Measurements from ENCODE around the gene NFKBIA. TPM values are rescaled to one million over a fixed set of nuclear protein-coding genes. Genes with fewer than 3 reads are reported as not detected.
A peak's percentile ranks its signal among the peaks of the same experiment; 100 is the strongest.

The NFKBIA gene
- total RNA-seq, 1 experiment from 2014 or later: 99.4 TPM

DNA sequence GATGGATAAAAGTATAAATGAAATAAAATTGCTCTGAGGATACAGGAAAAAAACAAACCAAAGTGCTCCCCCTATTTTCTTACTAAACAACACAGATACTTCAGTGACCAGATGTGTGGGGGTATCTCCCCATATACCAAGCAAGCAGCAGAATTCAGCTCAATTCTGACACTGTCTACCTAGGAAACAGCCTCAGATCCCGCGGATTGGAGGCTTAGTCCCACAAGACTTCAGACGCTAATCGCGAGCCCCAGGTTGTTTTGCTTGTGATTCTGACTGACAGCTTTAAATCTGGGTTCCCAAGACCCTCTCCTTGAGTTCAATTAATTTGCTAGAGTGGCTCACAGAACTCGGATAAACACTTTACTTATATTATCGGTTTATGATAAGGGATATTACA is 17.3 kb downstream of the NFKBIA start:
- Histone ChIP-seq H3K4me3 (ENCODE audit: low read depth in 2 of 2, low read length in 2 of 2) (no peak overlapping the region), H3K27ac (ENCODE audit: low read length) (peak overlapping the region; percentile 29; the same call in 1 of the 2 replicates), H3K9me3 (ENCODE audit: control insufficient read depth, insufficient read depth, low read depth, low read length) (no peaks in the 10 kb centered on the region), H3K36me3 (ENCODE audit: control insufficient read depth, insufficient read depth, low read length) (no peaks in the 10 kb centered on the region), H3K27me3 (ENCODE audit: control insufficient read depth, insufficient read depth, low read length) (no peaks in the 10 kb centered on the region), H3K4me1 (ENCODE audit: control insufficient read depth, insufficient read depth, low read length) (peaks cover 20% of the 10 kb centered on the region)
- in situ Hi-C loops (cut with HindIII; ENCODE audit: low pct_unique_long_range_greater_than_20kb, low sequenced_read_pairs): no loop called here
- intact Hi-C loops (cut with micrococcal nuclease; ENCODE audit: unreplicated experiment): no loop called here
- POLR2A ChIA-PET: no interaction called here
- no peak for ATAC-seq
- no TSS peak for BruUV-seq (replicated peaks)
- no peak for DNase-seq (ENCODE audit: low read depth, low spot score)
- CTCF ChIA-PET: no interaction called here
- TF ChIP-seq, protein P1, sequence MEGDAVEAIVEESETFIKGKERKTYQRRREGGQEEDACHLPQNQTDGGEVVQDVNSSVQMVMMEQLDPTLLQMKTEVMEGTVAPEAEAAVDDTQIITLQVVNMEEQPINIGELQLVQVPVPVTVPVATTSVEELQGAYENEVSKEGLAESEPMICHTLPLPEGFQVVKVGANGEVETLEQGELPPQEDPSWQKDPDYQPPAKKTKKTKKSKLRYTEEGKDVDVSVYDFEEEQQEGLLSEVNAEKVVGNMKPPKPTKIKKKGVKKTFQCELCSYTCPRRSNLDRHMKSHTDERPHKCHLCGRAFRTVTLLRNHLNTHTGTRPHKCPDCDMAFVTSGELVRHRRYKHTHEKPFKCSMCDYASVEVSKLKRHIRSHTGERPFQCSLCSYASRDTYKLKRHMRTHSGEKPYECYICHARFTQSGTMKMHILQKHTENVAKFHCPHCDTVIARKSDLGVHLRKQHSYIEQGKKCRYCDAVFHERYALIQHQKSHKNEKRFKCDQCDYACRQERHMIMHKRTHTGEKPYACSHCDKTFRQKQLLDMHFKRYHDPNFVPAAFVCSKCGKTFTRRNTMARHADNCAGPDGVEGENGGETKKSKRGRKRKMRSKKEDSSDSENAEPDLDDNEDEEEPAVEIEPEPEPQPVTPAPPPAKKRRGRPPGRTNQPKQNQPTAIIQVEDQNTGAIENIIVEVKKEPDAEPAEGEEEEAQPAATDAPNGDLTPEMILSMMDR (IDR thresholded peaks at IDR 0.05): no peak
- no peak for TF ChIP-seq SIN3A (IDR thresholded peaks at IDR 0.05; ENCODE audit: borderline replicate concordance, insufficient read depth, low read depth, low read length)
- TF ChIP-seq POLR2AphosphoS5 (IDR thresholded peaks at IDR 0.05; ENCODE audit: low read depth, low read length): no peak
- TF ChIP-seq TCF7L2 (IDR thresholded peaks at IDR 0.05; ENCODE audit: low read depth, low read length): no peak
- TF ChIP-seq, protein P2, sequence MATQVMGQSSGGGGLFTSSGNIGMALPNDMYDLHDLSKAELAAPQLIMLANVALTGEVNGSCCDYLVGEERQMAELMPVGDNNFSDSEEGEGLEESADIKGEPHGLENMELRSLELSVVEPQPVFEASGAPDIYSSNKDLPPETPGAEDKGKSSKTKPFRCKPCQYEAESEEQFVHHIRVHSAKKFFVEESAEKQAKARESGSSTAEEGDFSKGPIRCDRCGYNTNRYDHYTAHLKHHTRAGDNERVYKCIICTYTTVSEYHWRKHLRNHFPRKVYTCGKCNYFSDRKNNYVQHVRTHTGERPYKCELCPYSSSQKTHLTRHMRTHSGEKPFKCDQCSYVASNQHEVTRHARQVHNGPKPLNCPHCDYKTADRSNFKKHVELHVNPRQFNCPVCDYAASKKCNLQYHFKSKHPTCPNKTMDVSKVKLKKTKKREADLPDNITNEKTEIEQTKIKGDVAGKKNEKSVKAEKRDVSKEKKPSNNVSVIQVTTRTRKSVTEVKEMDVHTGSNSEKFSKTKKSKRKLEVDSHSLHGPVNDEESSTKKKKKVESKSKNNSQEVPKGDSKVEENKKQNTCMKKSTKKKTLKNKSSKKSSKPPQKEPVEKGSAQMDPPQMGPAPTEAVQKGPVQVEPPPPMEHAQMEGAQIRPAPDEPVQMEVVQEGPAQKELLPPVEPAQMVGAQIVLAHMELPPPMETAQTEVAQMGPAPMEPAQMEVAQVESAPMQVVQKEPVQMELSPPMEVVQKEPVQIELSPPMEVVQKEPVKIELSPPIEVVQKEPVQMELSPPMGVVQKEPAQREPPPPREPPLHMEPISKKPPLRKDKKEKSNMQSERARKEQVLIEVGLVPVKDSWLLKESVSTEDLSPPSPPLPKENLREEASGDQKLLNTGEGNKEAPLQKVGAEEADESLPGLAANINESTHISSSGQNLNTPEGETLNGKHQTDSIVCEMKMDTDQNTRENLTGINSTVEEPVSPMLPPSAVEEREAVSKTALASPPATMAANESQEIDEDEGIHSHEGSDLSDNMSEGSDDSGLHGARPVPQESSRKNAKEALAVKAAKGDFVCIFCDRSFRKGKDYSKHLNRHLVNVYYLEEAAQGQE (IDR thresholded peaks at IDR 0.05; ENCODE audit: insufficient read depth in 1 of 2, low read depth in 2 of 2, low read length in 1 of 2): no peak

DNA sequence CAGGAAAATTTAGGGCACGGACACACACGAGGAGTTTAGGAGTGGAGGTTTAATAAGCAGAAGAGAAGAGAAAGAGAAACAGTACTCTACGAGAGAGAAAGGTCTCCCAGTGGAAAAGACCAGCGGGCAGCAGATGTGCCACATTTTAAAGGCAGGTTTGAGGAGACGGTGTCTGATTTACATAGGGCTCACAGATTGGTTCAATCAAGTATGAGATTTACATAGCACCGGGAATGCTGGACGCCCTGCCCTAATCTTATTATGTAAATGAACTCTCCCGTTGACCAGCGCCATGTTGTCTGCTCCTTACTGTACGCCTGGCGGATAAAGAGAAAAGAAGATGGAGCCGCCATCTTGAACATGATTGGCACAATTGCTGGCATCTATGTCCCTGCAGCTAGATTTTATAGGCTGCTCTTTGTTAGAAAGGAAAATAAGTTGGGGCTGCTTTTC is 17.9 kb downstream of the NFKBIA start:
- no TSS peak for BruUV-seq (replicated peaks)
- peak overlapping the region; percentile 65; the same call in 1 of the 2 replicates for H3K27ac ChIP-seq (ENCODE audit: low read length)
- TF ChIP-seq, protein P1 (IDR thresholded peaks at IDR 0.05): no peak
- TF ChIP-seq TCF7L2 (IDR thresholded peaks at IDR 0.05; ENCODE audit: low read depth, low read length) (no peak), POLR2AphosphoS5 (IDR thresholded peaks at IDR 0.05; ENCODE audit: low read depth, low read length) (no peak), SIN3A (IDR thresholded peaks at IDR 0.05; ENCODE audit: borderline replicate concordance, insufficient read depth, low read depth, low read length) (no peak)
- TF ChIP-seq, protein P2 (IDR thresholded peaks at IDR 0.05; ENCODE audit: insufficient read depth in 1 of 2, low read depth in 2 of 2, low read length in 1 of 2): no peak
- POLR2A ChIA-PET: no interaction called here
- H3K9me3 ChIP-seq (ENCODE audit: control insufficient read depth, insufficient read depth, low read depth, low read length): no peaks in the 10 kb centered on the region
- no peak for ATAC-seq
- intact Hi-C loops (cut with micrococcal nuclease; ENCODE audit: unreplicated experiment): no loop called here
- no peak for DNase-seq (ENCODE audit: low read depth, low spot score)
- H3K27me3 ChIP-seq (ENCODE audit: control insufficient read depth, insufficient read depth, low read length): no peaks in the 10 kb centered on the region
- CTCF ChIA-PET: no interaction called here
- no peak overlapping the region for H3K4me3 ChIP-seq (ENCODE audit: low read depth in 2 of 2, low read length in 2 of 2)
- in situ Hi-C loops (cut with HindIII; ENCODE audit: low pct_unique_long_range_greater_than_20kb, low sequenced_read_pairs): no loop called here
- H3K36me3 ChIP-seq (ENCODE audit: control insufficient read depth, insufficient read depth, low read length): no peaks in the 10 kb centered on the region
- H3K4me1 ChIP-seq (ENCODE audit: control insufficient read depth, insufficient read depth, low read length): peaks cover 20% of the 10 kb centered on the region

All from Panc1 (cell line).